Posterior vena cava (tissue), 2 donors: ENCODE results near the gene PSMD4. TPM values are rescaled to one million over a fixed set of nuclear protein-coding genes. Genes with fewer than 3 reads are reported as not detected.
A peak's percentile ranks its signal among the peaks of the same experiment; 100 is the strongest.

Experiments
- DNase-seq: peaks from one replicate; pipeline ENCODE4 v3.0.0-alpha.2; 2020; ENCODE audit warnings: low spot score
- intact Hi-C, 2 donors: fragments of 100-400 bp; cut with DNase I; formaldehyde crosslinking; loops; one replicate each; pipeline versions ENCODE4 v1.14.1 to v1.14.2; 2022 to 2023
- total RNA-seq, 2 donors: library from RNA; stranded (reverse); fragmentation: NEBNext Ultra II Directional; extraction: Animal tissue kit (Norgen Biotek cat#: 25700); gene quantifications; one replicate each; pipeline ENCODE4 v1.2.1, GENCODE V29; 2021
- donor health status: DM: yes; HTN: yes; CAD: no.
- donor health status: DM: yes; HTN: yes; CAD: no.

PSMD4 gene
- total RNA-seq, 2 donors from 2014 or later = 131 to 139 TPM

GRCh38 chr1:151289080-151289935 is 34.8 kb downstream of the PSMD4 start:
- intact Hi-C loops = loop anchor here in 1 of 2 donors (5.0 kb wide), 1 partner anchor 53 kb away; no protein-coding TSS in a partner anchor
- DNase-seq = no peak

GRCh38 chr1:151289991-151290708 is 35.6 kb downstream of the PSMD4 start:
- intact Hi-C loops = loop anchor here in 1 of 2 donors (5.0 kb wide), 1 partner anchor 52 kb away; no protein-coding TSS in a partner anchor
- no peak for DNase-seq

- no peak for DNase-seq
- intact Hi-C loops = no loop called here
These were observed 36.3 kb downstream of the PSMD4 start for GRCh38 chr1:151290709-151291303.

- no peak for DNase-seq
These were observed 37.9 kb downstream of the PSMD4 start for GRCh38 chr1:151292207-151293030.

GRCh38 chr1:151293093-151293492 is 38.6 kb downstream of the PSMD4 start:
- intact Hi-C loops = no loop called here
- DNase-seq = no peak

More at GRCh38 chr1:151292207-151293030, 37.9 kb downstream of the PSMD4 start:
- intact Hi-C loops = no loop called here

GRCh38 chr1:151294742-151295462 is 40.4 kb downstream of the PSMD4 start:
- intact Hi-C loops = no loop called here
- DNase-seq = no peak

- no peak for DNase-seq
- intact Hi-C loops = loop anchor here in 1 of 2 donors (10.0 kb wide), 1 partner anchor 95 kb away; no protein-coding TSS in a partner anchor
These were observed 55.3 kb downstream of the PSMD4 start for GRCh38 chr1:151309811-151310323.

- intact Hi-C loops = no loop called here
- no peak for DNase-seq
These were observed 56.5 kb downstream of the PSMD4 start for GRCh38 chr1:151311011-151311410.

GRCh38 chr1:151311589-151312331 is 57.2 kb downstream of the PSMD4 start:
- DNase-seq = no peak
- intact Hi-C loops = no loop called here

GRCh38 chr1:151312411-151312810 is 57.9 kb downstream of the PSMD4 start:
- intact Hi-C loops = no loop called here
- DNase-seq = no peak

GRCh38 chr1:151312826-151313225 is 58.3 kb downstream of the PSMD4 start:
- intact Hi-C loops = no loop called here
- no peak for DNase-seq

GRCh38 chr1:151313501-151313900 is 59.0 kb downstream of the PSMD4 start:
- no peak for DNase-seq
- intact Hi-C loops = no loop called here

GRCh38 chr1:151314137-151314875 is 59.8 kb downstream of the PSMD4 start:
- intact Hi-C loops = no loop called here
- peak; percentile 94 for DNase-seq

- intact Hi-C loops = no loop called here
- DNase-seq = no peak
These were observed 61.2 kb downstream of the PSMD4 start for GRCh38 chr1:151315565-151316235.
